K562 (cell line): Measurements from ENCODE around the gene CEMIP2. TPM values are rescaled to one million over a fixed set of nuclear protein-coding genes. Genes with fewer than 3 reads are reported as not detected.

Source experiments
- ATAC-seq: fragments of 200-7000 bp; cut with Tn5 transposase; 3 replicates; pipeline ENCODE4 v1.9.1; 2020; ENCODE audit warnings: moderate library complexity
- BruUV-seq: library from RNA; stranded (reverse); fragments of 400-500 nt; replicated peaks from 2 replicates; lab custom pipeline; 2021; lab: Mats Ljungman, UMichigan
- CTCF ChIA-PET: fragments of 300-600 bp; formaldehyde crosslinking; extraction: SDS; loops from one replicate; lab custom pipeline; 2021; ENCODE audit warnings: low intra/inter-chr PET ratio; lab: Yijun Ruan, JAX
- POLR2A ChIA-PET: fragments of 300-600, 350-650 bp; sonication (Branson Sonifier 250); formaldehyde crosslinking; extraction: SDS; loops from one replicate; lab custom pipeline; 2021; ENCODE audit warnings: antibody characterized with exemption, inconsistent platforms; lab: Yijun Ruan, JAX
- DNase-seq, 4 experiments: peaks; one replicate each; pipeline versions ENCODE4 v3.0.0 to v3.0.0-alpha.2; 2011 to 2018; ENCODE audit warnings: low spot score in 3 of 4, mixed read lengths in 3 of 4; ENCODE audit errors: extremely low read depth in 1 of 4
- FAIRE-seq: peaks from 2 replicates; lab custom pipeline; 2011; peaks lifted over from hg19 to GRCh38; lab: Jason Lieb, UNC
- H2AFZ ChIP-seq: 2 replicates; pipeline ENCODE4 v1.6.0; 2011; ENCODE audit warnings: low read depth, low read length, control low read depth, inconsistent platforms
- H3K27ac ChIP-seq: fragments of 200-600 bp; 3 replicates; pipeline ENCODE4 v1.8.0; 2011; ENCODE audit warnings: low read depth, mild to moderate bottlenecking, control low read depth, inconsistent platforms, low read length, moderate library complexity, mixed read lengths; ENCODE audit errors: extremely low read depth
- H3K27me3 ChIP-seq, 2 experiments: fragments of 300-600 bp in 1 of 2; 2 replicates in 1 of 2; 3 replicates in 1 of 2; pipeline versions ENCODE4 v1.6.0 to v1.8.0; 2011; ENCODE audit warnings: inconsistent platforms in 2 of 2, low read length in 2 of 2, mild to moderate bottlenecking in 1 of 2, mixed read lengths in 1 of 2, moderate library complexity in 1 of 2; ENCODE audit not compliant: control insufficient read depth in 2 of 2, insufficient read depth in 2 of 2
- H3K36me3 ChIP-seq: fragments of 300-600 bp; 3 replicates; pipeline ENCODE4 v1.8.0; 2011; ENCODE audit warnings: mild to moderate bottlenecking, low read length, inconsistent platforms; ENCODE audit not compliant: control insufficient read depth, insufficient read depth
- H3K4me1 ChIP-seq, 2 experiments: fragments of 200-600 bp in 1 of 2; replicated peaks in 1 of 2; 2 replicates in 1 of 2; 3 replicates in 1 of 2; pipeline versions ENCODE4 v1.5.1 to v1.8.0; 2011; ENCODE audit warnings: inconsistent platforms in 2 of 2, low read length in 2 of 2, mild to moderate bottlenecking in 1 of 2, mixed read lengths in 1 of 2, moderate library complexity in 1 of 2; ENCODE audit not compliant: control insufficient read depth in 2 of 2, insufficient read depth in 2 of 2
- H3K4me2 ChIP-seq: 2 replicates; pipeline ENCODE4 v1.6.1; 2011; ENCODE audit warnings: low read length, control low read depth, inconsistent platforms, mixed read lengths; ENCODE audit not compliant: insufficient read depth
- H3K4me3 ChIP-seq: fragments of 200-600 bp; sonication (generic), shearing (Covaris generic); 2 replicates; pipeline ENCODE4 v1.5.1; 2016; ENCODE audit warnings: control low read depth, inconsistent platforms
- H3K79me2 ChIP-seq: fragments of 200-600 bp; 3 replicates; pipeline ENCODE4 v1.8.0; 2011; ENCODE audit warnings: low read length, inconsistent platforms; ENCODE audit not compliant: control insufficient read depth, insufficient read depth
- H3K9ac ChIP-seq, 2 experiments: 2 replicates each; pipeline versions ENCODE4 v1.6.0 to v1.6.1; 2011; ENCODE audit warnings: low read depth in 2 of 2, low read length in 2 of 2, control low read depth in 1 of 2, inconsistent platforms in 1 of 2, mild to moderate bottlenecking in 1 of 2, mixed read lengths in 1 of 2; ENCODE audit not compliant: insufficient read depth in 1 of 2
- H3K9me1 ChIP-seq: one replicate; pipeline ENCODE4 v1.6.0; 2011; ENCODE audit warnings: inconsistent platforms, mild to moderate bottlenecking, low read length, moderate library complexity; ENCODE audit not compliant: control insufficient read depth, insufficient read depth
- H3K9me3 ChIP-seq: replicated peaks from 2 replicates; pipeline ENCODE4 v1.5.1; 2011; ENCODE audit warnings: low read depth, low read length, inconsistent platforms; ENCODE audit not compliant: control insufficient read depth, insufficient read depth
- H4K20me1 ChIP-seq: replicated peaks from 2 replicates; pipeline ENCODE4 v1.6.1; 2011; ENCODE audit warnings: low read length, inconsistent platforms, mixed read lengths; ENCODE audit not compliant: control insufficient read depth, insufficient read depth
- NCOA2 ChIP-seq, 2 experiments: fragments of 450-650 bp; IDR thresholded peaks; 2 replicates each; pipeline ENCODE4 v1.6.1; 2018; ENCODE audit warnings: mild to moderate bottlenecking in 2 of 2, moderate library complexity in 1 of 2; ENCODE audit not compliant: partially characterized antibody in 2 of 2
- PTRF ChIP-seq: fragments of 450-650 bp; IDR thresholded peaks from 2 replicates; pipeline ENCODE4 v1.6.1; 2016; ENCODE audit warnings: mild to moderate bottlenecking, missing genetic modification characterization, missing compliant biosample characterization
- STAT5A ChIP-seq: IDR thresholded peaks from 2 replicates; pipeline ENCODE4 v1.6.1; 2012; ENCODE audit warnings: low read length, inconsistent platforms, borderline replicate concordance
- ZNF609 ChIP-seq: sonication (generic); formaldehyde crosslinking; IDR thresholded peaks from 2 replicates; pipeline ENCODE4 v1.8.1; 2023; ENCODE audit warnings: missing genetic modification reagents, mild to moderate bottlenecking, borderline replicate concordance
- WGBS: fragments of 100-300 bp; shearing (Covaris generic); methylation state at CpG from one replicate; pipeline ENCODE4 v1.1.6; 2016; ENCODE audit warnings: low coverage, mixed read lengths; ENCODE audit not compliant: insufficient coverage; ENCODE audit errors: missing lambda C conversion rate; 5-methylcytosine and 5-hydroxymethylcytosine counted together
- in situ Hi-C: fragments of 300-500 bp; cut with MboI; formaldehyde crosslinking; loops from 4 replicates; pipeline ENCODE4 v1.15.0; 2018; ENCODE audit warnings: inconsistent platforms, mixed read lengths
- intact Hi-C: fragments of 100-400 bp; cut with micrococcal nuclease; formaldehyde crosslinking; loops from 2 replicates; pipeline ENCODE4 v1.14.2; 2022
- polyA plus RNA-seq, 8 experiments: library from polyadenylated mRNA; depleted of rRNA in 4 of 8; stranded (reverse) in 5 of 8; unstranded in 3 of 8; fragments of >200 nt; fragmentation: Nextera tagmentation in 2 of 8; fragmentation: Illumina TruSeq in 1 of 8; extraction: Ambion mirVana in 2 of 8; extraction: Trizol in 1 of 8; gene quantifications; 2 replicates each; pipeline versions ENCODE4 v1.2.1 to v1.2.3, GENCODE V29; 2011 to 2014; ENCODE audit warnings: inconsistent platforms in 1 of 8, missing spikeins in 1 of 8
- total RNA-seq, 7 experiments: library from RNA; depleted of rRNA in 6 of 7; stranded (reverse); fragments of >200 nt in 6 of 7; fragmentation: Illumina TruSeq in 2 of 7; extraction: Trizol in 2 of 7; gene quantifications; 2 replicates each; pipeline versions ENCODE4 v1.2.1 to v1.2.3, GENCODE V29; 2011 to 2021; ENCODE audit warnings: low replicate concordance in 1 of 7
- TF ChIP-seq, protein P1 (sequence below): sonication (generic); formaldehyde crosslinking; IDR thresholded peaks from 2 replicates; pipeline ENCODE4 v1.8.1; 2023; ENCODE audit warnings: mild to moderate bottlenecking, missing genetic modification reagents, moderate library complexity

The CEMIP2 gene
- total and polyA plus RNA-seq, 9 of the 15 experiments (the other 6 are each of a cell fraction or from before 2014, with no cell fraction given): 5.4 to 29.9 (median 14.2) TPM

GRCh38 chr9:71747576-71747975 lies 20.7 kb downstream of the CEMIP2 start (continued):
- TF ChIP-seq, protein P1, sequence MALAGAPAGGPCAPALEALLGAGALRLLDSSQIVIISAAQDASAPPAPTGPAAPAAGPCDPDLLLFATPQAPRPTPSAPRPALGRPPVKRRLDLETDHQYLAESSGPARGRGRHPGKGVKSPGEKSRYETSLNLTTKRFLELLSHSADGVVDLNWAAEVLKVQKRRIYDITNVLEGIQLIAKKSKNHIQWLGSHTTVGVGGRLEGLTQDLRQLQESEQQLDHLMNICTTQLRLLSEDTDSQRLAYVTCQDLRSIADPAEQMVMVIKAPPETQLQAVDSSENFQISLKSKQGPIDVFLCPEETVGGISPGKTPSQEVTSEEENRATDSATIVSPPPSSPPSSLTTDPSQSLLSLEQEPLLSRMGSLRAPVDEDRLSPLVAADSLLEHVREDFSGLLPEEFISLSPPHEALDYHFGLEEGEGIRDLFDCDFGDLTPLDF (CRISPR knock-in tag): no peak

- FAIRE-seq (no peak), ATAC-seq (no peak), DNase-seq (no peak)
- Histone ChIP-seq H4K20me1 (no peaks in the 10 kb centered on the region), H2AFZ (no peak overlapping the region), H3K36me3 (peaks cover 6% of the 10 kb centered on the region; the same call in 1 of the 3 replicates), H3K4me2 (no peak overlapping the region), H3K9me3 (no peaks in the 10 kb centered on the region), H3K4me3 (no peak overlapping the region), H3K79me2 (peaks cover 4% of the 10 kb centered on the region), H3K9me1 (no peaks in the 10 kb centered on the region), H3K4me1 (peaks cover 0 to 15% of the 10 kb centered on the region in 2 experiments; a peak in 3 of 5 replicates), H3K9ac (no peak overlapping the region), H3K27ac (no peak overlapping the region), H3K27me3 (no peaks in the 10 kb centered on the region)
- BruUV-seq: no TSS peak
- no peak for TF ChIP-seq ZNF609 (CRISPR knock-in tag)
- no peak for TF ChIP-seq NCOA2 (IDR thresholded peaks at IDR 0.05; ENCODE audit: partially characterized antibody in 2 of 2)
- no peak for TF ChIP-seq STAT5A
- TF ChIP-seq PTRF (tag): no peak
- intact Hi-C loops (no loop called here), in situ Hi-C loops (no loop called here)
- ChIA-PET CTCF (no interaction called here), POLR2A (interaction anchor here (1.3 kb wide), 1 partner anchor 21 kb away, joined by 5 read pairs; no protein-coding TSS in a partner anchor)
- WGBS: 100% methylated on average over 1 of the region's 1 CpG
Measured at GRCh38 chr9:71746758-71747125, 21.6 kb downstream of the CEMIP2 start.
